Glutamatergic neuron (in vitro differentiated cells): ENCODE results near the gene TNFRSF4. TPM values are rescaled to one million over a fixed set of nuclear protein-coding genes. Genes with fewer than 3 reads are reported as not detected.
A peak's percentile ranks its signal among the peaks of the same experiment; 100 is the strongest.

Experiments used
- DNase-seq: peaks from one replicate; pipeline ENCODE4 v3.0.0; 2022
- H3K27ac Mint-ChIP-seq: one replicate; pipeline ENCODE4 v1.8.0; 2020; ENCODE audit warnings: mild to moderate bottlenecking, mixed read lengths, inconsistent platforms; ENCODE audit not compliant: unreplicated experiment
- H3K27me3 Mint-ChIP-seq: one replicate; pipeline ENCODE4 v1.8.0; 2020; ENCODE audit warnings: mild to moderate bottlenecking, moderate library complexity, mixed read lengths, inconsistent platforms; ENCODE audit not compliant: unreplicated experiment
- H3K36me3 Mint-ChIP-seq: one replicate; pipeline ENCODE4 v1.8.0; 2020; ENCODE audit warnings: mild to moderate bottlenecking, mixed read lengths, inconsistent platforms; ENCODE audit not compliant: unreplicated experiment
- H3K4me1 Mint-ChIP-seq: one replicate; pipeline ENCODE4 v1.8.0; 2020; ENCODE audit warnings: mild to moderate bottlenecking, low read depth, mixed read lengths, inconsistent platforms; ENCODE audit not compliant: unreplicated experiment
- H3K4me3 Mint-ChIP-seq: one replicate; pipeline ENCODE4 v1.8.0; 2020; ENCODE audit warnings: mild to moderate bottlenecking, mixed read lengths, inconsistent platforms; ENCODE audit not compliant: unreplicated experiment
- H3K9me3 Mint-ChIP-seq: one replicate; pipeline ENCODE4 v1.8.0; 2020; ENCODE audit warnings: mild to moderate bottlenecking, moderate library complexity, mixed read lengths, inconsistent platforms; ENCODE audit not compliant: unreplicated experiment
- total RNA-seq: library from RNA; stranded (reverse); fragmentation: NEBNext Ultra II Directional; extraction: Animal tissue kit (Norgen Biotek cat#: 25700); gene quantifications from one replicate; pipeline ENCODE4 v1.2.1, GENCODE V29; 2021; ENCODE audit not compliant: unreplicated experiment
- TF ChIP-seq, protein P1 (sequence below): fragments of 200-600 bp; sonication (generic); IDR thresholded peaks from one replicate; pipeline ENCODE4 v1.5.0; 2021; ENCODE audit not compliant: partially characterized antibody, unreplicated experiment

The TNFRSF4 gene
- total RNA-seq, 1 donor from 2014 or later, result 0.29 TPM

DNA sequence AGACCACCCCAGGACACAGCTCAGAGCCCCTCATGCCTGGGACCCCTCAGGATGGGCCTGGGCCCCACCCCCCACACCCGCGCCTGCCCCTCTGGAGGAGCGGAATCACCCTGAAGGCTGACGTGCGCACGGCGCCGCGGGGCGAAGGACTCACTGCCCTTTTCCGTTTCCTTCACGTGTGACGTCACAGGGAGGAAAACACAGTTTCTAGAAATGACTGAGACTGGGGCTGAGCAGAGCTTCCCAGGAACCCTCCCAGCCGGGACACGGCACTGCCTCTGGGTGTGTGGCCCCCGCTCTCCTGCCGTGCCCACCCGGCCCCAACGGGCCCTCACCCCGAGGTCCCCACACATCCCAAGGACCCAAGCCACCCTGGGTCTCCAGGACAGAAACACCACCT is 5.4 kb upstream of the TNFRSF4 start:
- DNase-seq, result no peak
- peaks cover 6% of the 10 kb centered on the region for H3K36me3 Mint-ChIP-seq
- H3K27me3 Mint-ChIP-seq, result peaks cover 17% of the 10 kb centered on the region
- TF ChIP-seq, protein P1, sequence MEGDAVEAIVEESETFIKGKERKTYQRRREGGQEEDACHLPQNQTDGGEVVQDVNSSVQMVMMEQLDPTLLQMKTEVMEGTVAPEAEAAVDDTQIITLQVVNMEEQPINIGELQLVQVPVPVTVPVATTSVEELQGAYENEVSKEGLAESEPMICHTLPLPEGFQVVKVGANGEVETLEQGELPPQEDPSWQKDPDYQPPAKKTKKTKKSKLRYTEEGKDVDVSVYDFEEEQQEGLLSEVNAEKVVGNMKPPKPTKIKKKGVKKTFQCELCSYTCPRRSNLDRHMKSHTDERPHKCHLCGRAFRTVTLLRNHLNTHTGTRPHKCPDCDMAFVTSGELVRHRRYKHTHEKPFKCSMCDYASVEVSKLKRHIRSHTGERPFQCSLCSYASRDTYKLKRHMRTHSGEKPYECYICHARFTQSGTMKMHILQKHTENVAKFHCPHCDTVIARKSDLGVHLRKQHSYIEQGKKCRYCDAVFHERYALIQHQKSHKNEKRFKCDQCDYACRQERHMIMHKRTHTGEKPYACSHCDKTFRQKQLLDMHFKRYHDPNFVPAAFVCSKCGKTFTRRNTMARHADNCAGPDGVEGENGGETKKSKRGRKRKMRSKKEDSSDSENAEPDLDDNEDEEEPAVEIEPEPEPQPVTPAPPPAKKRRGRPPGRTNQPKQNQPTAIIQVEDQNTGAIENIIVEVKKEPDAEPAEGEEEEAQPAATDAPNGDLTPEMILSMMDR, result no peak
- no peaks in the 10 kb centered on the region for H3K4me1 Mint-ChIP-seq
- H3K27ac Mint-ChIP-seq, result no peak overlapping the region
- H3K9me3 Mint-ChIP-seq, result peaks cover 3% of the 10 kb centered on the region
- H3K4me3 Mint-ChIP-seq, result no peak overlapping the region

DNA sequence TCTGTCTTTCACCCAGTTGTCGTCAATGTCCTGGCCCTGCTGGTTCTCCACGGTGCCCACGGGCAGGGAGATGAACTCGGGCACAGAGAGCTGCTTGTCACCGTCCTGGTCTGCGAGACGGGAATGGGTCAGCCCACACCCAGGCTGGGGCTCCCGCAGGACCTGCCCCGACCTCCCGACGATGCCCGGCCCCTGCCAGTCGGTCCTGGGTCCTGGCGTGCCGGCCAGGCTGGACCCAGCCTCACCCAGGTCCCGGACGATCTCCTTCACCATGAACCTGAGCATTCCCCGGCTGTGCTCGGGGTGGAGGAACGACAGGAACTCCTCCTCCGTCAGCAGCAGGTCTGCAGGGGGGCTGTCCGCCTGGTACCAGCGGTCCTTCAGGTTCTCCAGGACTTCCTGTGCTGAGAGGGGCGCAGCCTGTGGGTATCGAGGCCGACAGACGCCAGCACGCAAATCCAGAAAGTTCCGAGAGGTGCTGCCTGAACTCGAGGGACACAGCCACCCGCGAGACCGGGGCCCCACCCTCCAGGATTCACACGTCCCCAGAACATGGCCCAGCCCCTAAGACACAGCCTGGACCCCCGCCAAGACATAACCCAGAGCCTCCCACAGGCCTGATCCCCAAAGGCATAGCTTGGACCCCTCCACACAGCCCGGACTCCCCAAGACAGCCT is 4.7 kb upstream of the TNFRSF4 start:
- Mint-ChIP-seq H3K27me3 (peaks cover 17% of the 10 kb centered on the region), H3K4me1 (no peaks in the 10 kb centered on the region), H3K9me3 (peaks cover 3% of the 10 kb centered on the region), H3K27ac (no peak overlapping the region), H3K36me3 (peaks cover 6% of the 10 kb centered on the region), H3K4me3 (no peak overlapping the region)
- TF ChIP-seq, protein P1, result no peak
- no peak for DNase-seq

DNA sequence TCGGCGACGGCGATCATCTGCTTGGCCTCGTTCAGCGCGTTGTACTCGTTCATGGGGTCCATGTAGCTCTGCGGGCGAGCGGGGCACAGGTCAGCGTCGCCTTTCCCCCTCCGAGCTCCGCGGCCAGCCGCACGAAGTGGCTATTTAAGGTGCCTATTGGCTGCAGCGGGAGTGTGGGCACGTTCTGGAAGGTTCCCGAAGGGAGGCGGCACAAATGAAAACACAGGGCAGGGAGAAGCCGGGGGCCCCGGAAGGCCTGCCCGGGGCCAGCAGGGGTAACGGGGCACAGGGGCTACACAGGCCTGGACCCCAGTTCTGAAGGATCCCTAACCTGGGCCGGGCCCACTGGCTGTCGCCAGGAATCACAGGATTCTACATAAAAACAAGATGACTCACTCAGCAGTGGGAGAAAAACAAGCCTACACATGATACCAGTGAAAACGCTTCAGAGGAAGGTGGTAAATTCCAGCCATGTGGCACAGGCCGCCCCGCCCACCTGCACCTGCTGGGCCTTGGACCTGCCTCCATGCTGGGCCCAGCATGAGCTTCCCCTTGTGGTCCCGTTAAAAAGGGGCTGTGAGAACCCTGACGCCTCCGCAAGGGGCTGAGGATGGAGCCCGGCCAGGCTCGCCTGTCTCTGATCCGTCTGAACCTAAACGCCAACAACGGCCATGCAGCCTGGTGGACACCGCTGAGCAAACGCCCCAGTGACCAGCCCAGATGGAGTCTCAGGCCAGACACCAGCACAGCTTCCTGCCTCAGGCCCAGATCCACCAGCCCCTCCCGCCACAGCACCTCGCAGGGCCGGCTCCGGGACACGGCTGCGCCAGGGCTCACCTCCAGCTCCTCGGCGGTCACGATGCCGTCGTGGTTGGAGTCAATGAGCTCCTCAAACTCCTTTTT is 3.9 kb upstream of the TNFRSF4 start:
- TF ChIP-seq, protein P1, result no peak
- Mint-ChIP-seq H3K27ac (no peak overlapping the region), H3K4me1 (no peaks in the 10 kb centered on the region)

DNA sequence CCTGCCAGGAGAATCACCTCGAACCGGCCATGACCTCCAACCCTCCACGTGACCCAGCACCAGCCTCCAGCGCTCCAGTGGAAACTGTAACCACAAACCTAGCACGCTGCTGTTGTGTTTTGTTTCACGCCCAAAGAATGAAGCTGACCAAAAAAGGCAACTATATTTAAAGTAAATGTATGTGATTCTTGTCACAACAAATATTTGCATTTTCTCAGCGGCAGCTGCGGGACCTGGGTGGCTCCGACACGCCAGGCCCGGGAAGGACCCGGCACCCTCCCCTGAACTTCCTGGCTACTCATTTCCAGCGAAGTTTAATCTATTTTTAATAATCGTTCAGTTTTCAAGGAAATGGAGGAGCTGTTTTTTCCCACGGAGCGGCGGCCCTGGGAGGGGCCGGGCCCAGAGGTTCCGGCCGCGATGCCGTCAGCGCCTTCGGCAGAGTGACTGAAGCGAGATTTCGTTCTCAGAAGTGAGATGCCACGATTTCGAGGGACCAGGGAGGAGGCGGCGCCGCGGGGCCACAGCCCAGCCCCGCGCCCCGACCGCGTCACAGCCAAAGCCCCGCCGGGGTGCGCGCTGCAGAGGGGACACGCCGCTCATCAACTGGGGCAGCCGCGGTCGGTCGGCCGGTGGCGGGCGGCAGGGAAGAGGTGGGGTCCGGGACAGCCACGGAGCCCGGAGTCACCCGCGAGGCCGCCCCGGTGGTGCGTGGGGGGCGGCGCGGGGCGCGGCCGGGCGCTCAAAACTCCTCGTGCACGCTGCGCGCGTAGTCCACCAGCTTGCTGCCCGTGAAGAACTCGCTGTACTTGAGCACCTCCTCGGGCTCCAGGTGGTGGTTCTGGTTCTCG is 3.0 kb upstream of the TNFRSF4 start:
- TF ChIP-seq, protein P1, result no peak
- no peak for DNase-seq
- H3K4me3 Mint-ChIP-seq, result no peak overlapping the region
- no peaks in the 10 kb centered on the region for H3K36me3 Mint-ChIP-seq
- H3K9me3 Mint-ChIP-seq, result peaks cover 3% of the 10 kb centered on the region
- H3K4me1 Mint-ChIP-seq, result no peaks in the 10 kb centered on the region
- peaks cover 12% of the 10 kb centered on the region for H3K27me3 Mint-ChIP-seq
- peak overlapping the region; percentile 78 for H3K27ac Mint-ChIP-seq

More for the DNA sequence above, 3.9 kb upstream of the TNFRSF4 start:
- Mint-ChIP-seq H3K36me3 (peaks cover 2% of the 10 kb centered on the region), H3K27me3 (peaks cover 15% of the 10 kb centered on the region), H3K4me3 (no peak overlapping the region), H3K9me3 (peaks cover 3% of the 10 kb centered on the region)
- DNase-seq, result no peak
